Trophoblast cell (in vitro differentiated cells and primary cell): Measurements from ENCODE around the gene SEL1L3.

Source experiments
- DNase-seq, 2 donors: peaks; one replicate each; pipeline ENCODE4 v3.0.0-alpha.2; 2016
- H2AFZ ChIP-seq: 2 replicates; pipeline ENCODE4 v1.6.1; 2013; ENCODE audit warnings: low read length, moderate library complexity, mild to moderate bottlenecking; ENCODE audit not compliant: insufficient read depth, poor library complexity
- H2AK5ac ChIP-seq: 2 replicates; pipeline ENCODE4 v1.6.1; 2013; ENCODE audit warnings: mild to moderate bottlenecking, low read length
- H2BK120ac ChIP-seq: 2 replicates; pipeline ENCODE4 v1.6.1; 2013; ENCODE audit warnings: low read length, mild to moderate bottlenecking, moderate library complexity; ENCODE audit not compliant: insufficient read depth, poor library complexity
- H2BK12ac ChIP-seq: 2 replicates; pipeline ENCODE4 v1.6.1; 2013; ENCODE audit warnings: mild to moderate bottlenecking, low read length, moderate library complexity
- H2BK5ac ChIP-seq: 2 replicates; pipeline ENCODE4 v1.6.1; 2013; ENCODE audit warnings: low read length, low read depth, moderate library complexity, mild to moderate bottlenecking; ENCODE audit not compliant: poor library complexity
- H3K14ac ChIP-seq: 2 replicates; pipeline ENCODE4 v1.6.1; 2013; ENCODE audit warnings: mild to moderate bottlenecking, low read length
- H3K18ac ChIP-seq: 2 replicates; pipeline ENCODE4 v1.6.1; 2013; ENCODE audit warnings: mild to moderate bottlenecking, low read length
- H3K23ac ChIP-seq: 2 replicates; pipeline ENCODE4 v1.6.1; 2013; ENCODE audit warnings: low read length
- H3K27ac ChIP-seq: 2 replicates; pipeline ENCODE4 v1.5.1; 2013; ENCODE audit warnings: low read depth, mild to moderate bottlenecking, inconsistent platforms, low read length, moderate library complexity
- H3K27me3 ChIP-seq: 2 replicates; pipeline ENCODE4 v1.6.1; 2013; ENCODE audit warnings: inconsistent platforms, mild to moderate bottlenecking, low read length, moderate library complexity; ENCODE audit not compliant: insufficient read depth
- H3K36me3 ChIP-seq, 2 experiments: 1 replicate in 1 of 2; 2 replicates in 1 of 2; pipeline ENCODE4 v1.6.1; 2013; ENCODE audit warnings: low read length in 2 of 2, mild to moderate bottlenecking in 2 of 2, moderate library complexity in 1 of 2; ENCODE audit not compliant: insufficient read depth in 2 of 2, control insufficient read depth in 1 of 2
- H3K4ac ChIP-seq: 2 replicates; pipeline ENCODE4 v1.6.1; 2013; ENCODE audit warnings: low read depth, mild to moderate bottlenecking, low read length, moderate library complexity
- H3K4me1 ChIP-seq, 2 experiments: 1 replicate in 1 of 2; 2 replicates in 1 of 2; pipeline ENCODE4 v1.6.1; 2013; ENCODE audit warnings: low read length in 2 of 2, mild to moderate bottlenecking in 2 of 2, moderate library complexity in 1 of 2; ENCODE audit not compliant: insufficient read depth in 2 of 2, control insufficient read depth in 1 of 2
- H3K4me2 ChIP-seq: 2 replicates; pipeline ENCODE4 v1.6.1; 2013; ENCODE audit warnings: inconsistent platforms, mild to moderate bottlenecking, low read length, moderate library complexity
- H3K4me3 ChIP-seq: 2 replicates; pipeline ENCODE4 v1.5.1; 2013; ENCODE audit warnings: mild to moderate bottlenecking, low read depth, low read length, inconsistent platforms
- H3K79me1 ChIP-seq: one replicate; pipeline ENCODE4 v1.6.1; 2013; ENCODE audit warnings: low read length
- H3K79me2 ChIP-seq: 2 replicates; pipeline ENCODE4 v1.6.1; 2013; ENCODE audit warnings: low read length, mild to moderate bottlenecking; ENCODE audit not compliant: control insufficient read depth, insufficient read depth, poor library complexity
- H3K9ac ChIP-seq: 2 replicates; pipeline ENCODE4 v1.6.1; 2013; ENCODE audit warnings: mild to moderate bottlenecking, low read length
- H3K9me3 ChIP-seq: 2 replicates; pipeline ENCODE4 v1.6.1; 2013; ENCODE audit warnings: low read depth, mild to moderate bottlenecking, control low read depth, inconsistent platforms, low read length; ENCODE audit not compliant: insufficient read depth
- H4K12ac ChIP-seq: 2 replicates; pipeline ENCODE4 v1.6.1; 2013; ENCODE audit warnings: low read depth, mild to moderate bottlenecking, low read length, moderate library complexity
- H4K8ac ChIP-seq: 2 replicates; pipeline ENCODE4 v1.6.1; 2013; ENCODE audit warnings: low read depth, mild to moderate bottlenecking, low read length, moderate library complexity
- H4K91ac ChIP-seq: one replicate; pipeline ENCODE4 v1.6.1; 2013; ENCODE audit warnings: low read depth, mild to moderate bottlenecking, low read length, moderate library complexity
- WGBS: extraction: QIAGEN DNeasy Blood & Tissue Kit; methylation state at CpG from one replicate; pipeline ENCODE4 v1.1.7; 2013; ENCODE audit warnings: missing lambda C conversion rate; ENCODE audit not compliant: insufficient read length, insufficient coverage; ENCODE audit errors: extremely low coverage; 5-methylcytosine and 5-hydroxymethylcytosine counted together

SEL1L3 gene

GRCh38 chr4:25813448-25814106 is 49.2 kb downstream of the SEL1L3 start:
- H2AK5ac ChIP-seq, result no peak overlapping the region
- H3K9me3 ChIP-seq, result no peaks in the 10 kb centered on the region
- no peak overlapping the region for H2AFZ ChIP-seq
- no peaks in the 10 kb centered on the region for H3K79me1 ChIP-seq
- H3K18ac ChIP-seq, result no peak overlapping the region
- H3K4me3 ChIP-seq, result no peak overlapping the region
- no peak overlapping the region for H3K9ac ChIP-seq
- H3K14ac ChIP-seq, result no peak overlapping the region
- H3K27me3 ChIP-seq, result no peaks in the 10 kb centered on the region
- H4K12ac ChIP-seq, result no peak overlapping the region
- H3K4ac ChIP-seq, result no peak overlapping the region
- no peak overlapping the region for H3K23ac ChIP-seq
- no CpG with 5 or more reads among the region's 9 CpGs for WGBS
- H2BK5ac ChIP-seq, result no peak overlapping the region
- peaks cover 0 to 2% of the 10 kb centered on the region in 2 experiments for H3K36me3 ChIP-seq
- no peak overlapping the region for H4K91ac ChIP-seq
- peaks cover 6 to 7% of the 10 kb centered on the region in 2 experiments for H3K4me1 ChIP-seq
- no peak overlapping the region for H3K4me2 ChIP-seq
- H3K79me2 ChIP-seq, result no peaks in the 10 kb centered on the region
- peak; percentile 25 to 54 for DNase-seq
- H3K27ac ChIP-seq, result no peak overlapping the region
- H4K8ac ChIP-seq, result no peak overlapping the region
- no peak overlapping the region for H2BK12ac ChIP-seq
- H2BK120ac ChIP-seq, result no peak overlapping the region

DNA sequence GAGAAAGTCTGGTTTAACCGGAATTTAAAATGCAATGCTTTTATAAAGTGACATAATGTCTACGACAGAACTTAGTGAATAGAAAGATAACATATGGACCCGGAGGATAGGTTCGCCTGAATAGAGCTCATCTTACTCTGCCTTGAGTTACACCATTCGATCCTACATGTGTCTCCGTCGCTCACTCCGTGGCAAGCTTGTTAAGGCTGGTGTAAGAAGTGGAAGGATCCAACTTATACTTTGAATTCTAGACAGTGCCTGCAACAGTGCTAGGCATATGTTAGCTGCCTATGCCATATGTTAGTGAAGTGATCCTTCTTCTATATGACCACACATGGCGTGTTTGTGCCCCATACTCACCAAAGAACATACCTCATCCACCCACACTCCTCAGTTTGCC is 50.9 kb downstream of the SEL1L3 start:
- Histone ChIP-seq H3K79me2 (no peaks in the 10 kb centered on the region), H3K4me2 (no peak overlapping the region), H3K14ac (no peak overlapping the region), H3K4me3 (no peak overlapping the region), H2BK120ac (no peak overlapping the region), H2BK5ac (no peak overlapping the region), H2BK12ac (no peak overlapping the region), H3K9ac (no peak overlapping the region), H4K12ac (no peak overlapping the region), H4K8ac (no peak overlapping the region), H2AFZ (no peak overlapping the region), H3K27me3 (no peaks in the 10 kb centered on the region), H3K79me1 (no peaks in the 10 kb centered on the region), H3K9me3 (no peaks in the 10 kb centered on the region), H3K36me3 (peaks cover 0 to 2% of the 10 kb centered on the region in 2 experiments), H3K4me1 (peaks cover 6 to 7% of the 10 kb centered on the region in 2 experiments), H4K91ac (no peak overlapping the region), H3K4ac (no peak overlapping the region), H3K18ac (no peak overlapping the region), H3K23ac (no peak overlapping the region), H3K27ac (no peak overlapping the region), H2AK5ac (no peak overlapping the region)
- peak in 1 of 2 donors; percentile 35 for DNase-seq
- no CpG with 5 or more reads among the region's 9 CpGs for WGBS

GRCh38 chr4:25811374-25811690 is 51.5 kb downstream of the SEL1L3 start:
- H3K79me2 ChIP-seq, result no peaks in the 10 kb centered on the region
- no peak overlapping the region for H4K8ac ChIP-seq
- no peak overlapping the region for H2BK12ac ChIP-seq
- peak; percentile 57 to 76 for DNase-seq
- no peak overlapping the region for H2BK120ac ChIP-seq
- no peak overlapping the region for H3K4ac ChIP-seq
- no CpG with 5 or more reads among the region's 4 CpGs for WGBS
- H3K4me2 ChIP-seq, result peak overlapping the region; percentile 24
- H3K4me3 ChIP-seq, result no peak overlapping the region
- H2AFZ ChIP-seq, result no peak overlapping the region
- H3K9ac ChIP-seq, result no peak overlapping the region
- H3K27me3 ChIP-seq, result no peaks in the 10 kb centered on the region
- no peaks in the 10 kb centered on the region for H3K79me1 ChIP-seq
- no peak overlapping the region for H3K27ac ChIP-seq
- no peaks in the 10 kb centered on the region for H3K9me3 ChIP-seq
- no peak overlapping the region for H3K18ac ChIP-seq
- H4K91ac ChIP-seq, result no peak overlapping the region
- H3K4me1 ChIP-seq, result peaks cover 6 to 7% of the 10 kb centered on the region in 2 experiments
- H3K36me3 ChIP-seq, result peaks cover 0 to 2% of the 10 kb centered on the region in 2 experiments
- H3K14ac ChIP-seq, result no peak overlapping the region
- H2BK5ac ChIP-seq, result no peak overlapping the region
- H4K12ac ChIP-seq, result no peak overlapping the region
- H2AK5ac ChIP-seq, result no peak overlapping the region
- no peak overlapping the region for H3K23ac ChIP-seq

GRCh38 chr4:25810461-25811373 is 52.1 kb downstream of the SEL1L3 start:
- DNase-seq, result peak in 1 of 2 donors; percentile 84
- no peak overlapping the region for H3K27ac ChIP-seq
- no peak overlapping the region for H3K18ac ChIP-seq
- H2AK5ac ChIP-seq, result no peak overlapping the region
- no peak overlapping the region for H4K8ac ChIP-seq
- H3K4me1 ChIP-seq, result peaks cover 6 to 7% of the 10 kb centered on the region in 2 experiments
- WGBS, result no CpG with 5 or more reads among the region's 23 CpGs
- no peaks in the 10 kb centered on the region for H3K9me3 ChIP-seq
- H3K14ac ChIP-seq, result no peak overlapping the region
- no peaks in the 10 kb centered on the region for H3K36me3 ChIP-seq
- H2AFZ ChIP-seq, result no peak overlapping the region
- no peak overlapping the region for H3K9ac ChIP-seq
- H3K79me2 ChIP-seq, result no peaks in the 10 kb centered on the region
- H4K91ac ChIP-seq, result no peak overlapping the region
- H3K27me3 ChIP-seq, result no peaks in the 10 kb centered on the region
- H3K4me2 ChIP-seq, result peak overlapping the region; percentile 24
- H3K23ac ChIP-seq, result no peak overlapping the region
- no peak overlapping the region for H4K12ac ChIP-seq
- no peak overlapping the region for H3K4me3 ChIP-seq
- no peak overlapping the region for H2BK120ac ChIP-seq
- H2BK12ac ChIP-seq, result no peak overlapping the region
- no peak overlapping the region for H2BK5ac ChIP-seq
- H3K4ac ChIP-seq, result no peak overlapping the region
- no peaks in the 10 kb centered on the region for H3K79me1 ChIP-seq
